IPS DF 19.7 (cell line): ENCODE data around the gene RBM4B.
"Not testable (repeated sequence)": the region's sequence is repeated elsewhere in the genome, so short reads cannot be mapped to it uniquely, and the experiment has no call there.

Source experiments
- DNase-seq: peaks from one replicate; pipeline ENCODE4 v3.0.0-alpha.2; 2013; ENCODE audit warnings: low read depth, low spot score

The RBM4B gene, protein sequence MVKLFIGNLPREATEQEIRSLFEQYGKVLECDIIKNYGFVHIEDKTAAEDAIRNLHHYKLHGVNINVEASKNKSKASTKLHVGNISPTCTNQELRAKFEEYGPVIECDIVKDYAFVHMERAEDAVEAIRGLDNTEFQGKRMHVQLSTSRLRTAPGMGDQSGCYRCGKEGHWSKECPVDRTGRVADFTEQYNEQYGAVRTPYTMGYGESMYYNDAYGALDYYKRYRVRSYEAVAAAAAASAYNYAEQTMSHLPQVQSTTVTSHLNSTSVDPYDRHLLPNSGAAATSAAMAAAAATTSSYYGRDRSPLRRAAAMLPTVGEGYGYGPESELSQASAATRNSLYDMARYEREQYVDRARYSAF

DNA sequence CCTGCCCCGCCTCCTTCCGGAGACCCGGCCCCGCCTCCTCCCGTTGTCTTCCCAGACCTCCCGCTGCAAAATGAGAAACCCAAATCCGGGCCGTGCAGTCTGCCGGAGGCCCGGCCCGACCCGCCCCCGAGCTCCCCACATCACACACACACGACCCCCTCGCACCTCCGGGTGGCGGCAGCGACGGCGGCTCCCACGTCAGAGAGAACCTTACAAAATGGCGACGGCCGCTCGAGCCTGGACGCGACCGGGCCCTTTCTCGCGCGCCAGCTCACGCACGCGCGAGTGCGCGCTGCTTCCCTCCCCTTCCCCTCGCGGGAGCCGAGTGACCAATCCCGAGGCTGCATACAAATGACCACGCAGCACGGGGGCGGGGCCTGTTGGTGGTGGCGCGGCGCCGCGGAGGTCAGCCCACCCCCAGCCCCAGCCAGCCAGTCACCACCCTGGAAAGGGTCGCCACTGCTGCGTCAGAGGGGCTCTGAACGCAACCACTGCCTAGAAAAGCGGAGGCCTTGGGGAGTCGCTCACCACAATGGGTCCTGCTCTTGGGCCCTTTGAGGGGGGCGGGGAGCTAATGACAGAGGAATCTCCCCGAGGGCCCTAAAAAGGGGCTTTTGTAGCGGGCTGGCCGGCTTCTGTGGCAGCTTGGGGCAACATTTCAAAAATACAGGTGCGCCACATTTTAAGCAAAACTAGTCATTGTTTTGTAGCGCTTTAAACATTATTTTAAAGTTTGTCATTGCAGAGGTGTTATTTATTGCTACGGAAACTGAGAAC is at the start of gene RBM4B:
Gene RBM4B (minus strand): TSS at position 289 of the 777 bp plus-strand sequence. CDS start 808 bp downstream, outside the sequence.
- peak; percentile 82 for DNase-seq

DNA sequence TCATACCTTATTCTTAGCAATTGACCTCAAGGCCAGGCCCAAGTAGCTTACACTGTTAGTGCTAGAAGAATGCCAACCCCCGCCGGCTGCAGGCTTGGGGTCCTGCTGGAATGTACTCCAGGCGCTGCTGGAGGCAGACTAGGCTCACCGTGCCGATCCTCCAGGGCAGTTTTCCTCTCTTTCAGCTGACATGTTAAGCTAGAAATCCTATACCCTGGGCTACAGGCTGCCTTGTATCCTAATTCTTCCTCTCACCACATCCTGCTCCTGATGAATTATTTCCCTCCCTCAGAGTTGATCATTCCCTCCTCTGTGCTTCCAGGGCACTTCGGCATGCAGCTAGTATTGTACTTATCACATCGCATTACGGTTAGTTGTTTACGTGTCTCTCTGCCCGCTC is 48.0 kb upstream of the RBM4B start:
- no peak for DNase-seq

DNA sequence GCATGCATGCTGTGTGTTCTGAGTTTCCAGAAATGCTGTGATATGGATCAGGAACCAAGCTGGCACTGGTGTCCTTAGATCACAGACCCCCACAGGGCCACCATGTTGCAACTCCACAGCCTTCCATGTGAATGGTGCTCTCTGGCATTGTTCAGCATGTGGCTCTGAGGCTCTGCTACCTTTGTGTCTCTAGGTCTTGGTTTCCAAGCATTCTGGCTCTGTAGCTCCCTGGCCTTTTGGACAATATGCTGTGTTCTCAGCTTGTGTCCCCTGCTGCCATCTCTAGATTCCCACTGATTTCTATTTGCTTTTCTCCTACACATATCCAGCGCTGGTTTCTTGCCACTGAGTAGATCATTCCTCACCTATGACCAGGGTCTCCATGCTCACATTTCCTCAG is 47.4 kb upstream of the RBM4B start:
- no peak for DNase-seq

DNA sequence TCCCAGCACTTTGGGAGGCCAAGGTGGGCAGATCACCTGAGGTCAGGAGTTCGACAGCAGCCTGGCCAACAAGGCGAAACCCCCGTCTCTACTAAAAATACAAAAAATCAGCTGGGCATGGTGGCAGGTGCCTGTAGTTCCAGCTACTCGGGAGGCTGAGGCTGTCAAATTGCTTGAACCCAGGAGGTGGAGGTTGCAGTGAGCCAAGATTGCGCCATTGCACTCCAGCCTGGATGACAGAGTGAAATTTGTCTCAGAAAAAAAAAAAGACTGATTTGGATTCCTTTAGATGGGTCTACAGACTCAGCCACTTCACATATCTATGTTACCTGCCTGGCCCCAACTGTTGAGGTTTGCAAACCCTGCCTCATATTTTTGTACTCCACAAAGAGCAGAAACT is 46.5 kb upstream of the RBM4B start:
- DNase-seq = not testable (repeated sequence)

DNA sequence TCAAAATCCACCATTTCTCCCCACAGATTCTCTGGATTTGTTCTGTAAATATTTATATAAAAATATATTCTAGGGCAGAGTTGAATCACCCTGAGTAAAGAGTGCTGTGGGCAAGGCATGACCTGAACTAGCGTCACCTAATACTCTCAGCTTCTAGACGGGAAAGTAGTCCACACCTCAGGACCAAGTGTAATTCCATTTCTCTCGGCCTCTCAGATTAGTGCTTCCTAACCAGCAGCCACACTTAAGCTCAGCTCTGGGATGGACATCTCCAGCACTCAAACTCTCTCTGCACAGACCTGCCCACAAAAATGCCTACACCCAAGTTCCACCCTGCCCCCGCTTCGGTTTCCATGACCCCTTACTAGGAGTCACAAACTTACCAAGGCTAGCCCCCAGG is 46.0 kb upstream of the RBM4B start:
- DNase-seq = no peak

DNA sequence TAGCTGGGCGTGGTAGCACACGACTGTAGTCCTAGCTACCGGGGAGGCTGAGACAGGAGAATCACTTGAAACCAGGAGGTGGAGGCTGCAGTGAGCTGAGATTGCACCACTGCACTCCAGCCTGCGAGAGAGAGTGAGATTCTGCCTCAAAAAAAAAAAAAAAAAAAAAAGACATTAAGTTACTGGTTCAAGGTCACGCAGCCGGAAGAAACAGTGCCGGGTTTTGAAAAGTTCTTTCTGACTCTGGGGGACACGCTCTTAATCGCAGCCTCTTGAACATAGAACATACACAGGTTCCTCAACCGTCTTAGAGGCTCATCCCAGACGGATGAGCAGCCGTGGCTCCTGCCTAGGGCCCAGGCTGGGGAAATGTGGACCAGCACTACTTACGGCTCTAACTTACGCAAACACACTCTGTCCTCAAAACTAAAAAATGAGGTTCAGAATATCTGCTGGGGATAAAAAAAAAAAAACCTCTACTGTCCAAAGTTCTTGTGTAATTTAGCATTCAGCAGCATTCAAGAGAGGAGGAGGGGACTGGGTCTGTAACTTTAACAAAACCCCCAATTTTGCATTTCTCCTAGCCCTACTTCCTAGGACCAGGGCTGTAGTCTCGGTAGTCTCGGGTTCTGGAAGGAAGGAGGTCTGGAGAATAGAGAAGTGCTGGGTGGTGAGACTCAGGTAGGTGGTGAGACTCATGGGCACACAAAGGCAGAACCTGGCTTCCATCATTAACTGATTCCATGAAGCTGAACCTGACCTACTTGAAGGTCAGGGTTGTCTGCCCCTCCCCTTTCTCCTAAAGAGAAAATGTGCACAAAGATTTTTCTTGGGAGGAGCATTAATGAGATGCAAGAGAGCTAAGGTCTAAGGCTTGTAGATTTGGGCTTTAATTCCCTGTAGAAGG is 45.3 kb upstream of the RBM4B start:
- DNase-seq = no peak

DNA sequence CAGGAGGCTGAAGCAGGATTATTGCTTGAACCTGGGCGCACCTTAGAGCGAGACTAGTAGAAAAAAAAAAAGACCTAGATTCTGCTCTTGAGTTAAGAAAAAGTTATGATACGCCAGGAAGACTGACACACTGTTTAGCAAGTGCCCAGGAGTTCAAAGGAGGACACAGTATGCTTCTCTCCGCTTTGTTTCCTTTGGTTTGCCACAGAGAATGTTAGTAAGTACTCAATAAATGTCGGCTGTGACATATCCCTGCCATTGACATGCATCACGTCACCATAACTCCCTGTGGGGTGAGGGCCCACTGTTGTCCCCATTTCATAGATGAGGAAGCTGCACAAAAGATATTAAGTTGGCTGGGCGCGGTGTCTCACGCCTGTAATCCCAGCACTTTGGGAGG is 44.3 kb upstream of the RBM4B start:
- no peak for DNase-seq

DNA sequence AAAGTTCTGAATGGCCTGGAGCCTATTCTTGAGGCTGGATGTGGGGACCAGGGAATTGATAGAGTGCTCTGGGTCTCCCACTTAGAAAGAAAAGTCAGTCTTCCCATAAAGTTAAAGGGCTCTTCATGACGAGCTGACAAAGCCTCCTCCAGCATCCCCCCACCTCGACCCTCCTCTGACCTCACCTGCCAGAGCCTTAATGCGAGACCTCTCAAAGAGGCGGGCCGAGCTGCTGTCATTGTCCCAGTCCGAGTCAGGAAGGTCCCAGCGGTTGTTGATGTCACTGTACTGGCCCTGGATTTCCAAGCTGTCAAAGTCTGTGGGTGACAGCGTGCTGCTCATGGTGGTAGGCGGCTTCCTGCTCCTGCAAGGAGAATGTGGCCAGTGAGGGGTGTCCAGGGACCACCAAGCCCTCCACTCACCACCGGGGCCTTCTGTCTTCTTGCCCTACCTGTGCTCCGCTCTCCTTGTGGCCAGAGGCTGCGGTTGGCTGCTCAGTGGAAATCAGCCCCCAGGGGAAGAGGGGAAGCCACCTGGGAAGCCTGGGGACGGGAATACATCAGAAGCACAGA is 43.3 kb upstream of the RBM4B start:
- DNase-seq = no peak

DNA sequence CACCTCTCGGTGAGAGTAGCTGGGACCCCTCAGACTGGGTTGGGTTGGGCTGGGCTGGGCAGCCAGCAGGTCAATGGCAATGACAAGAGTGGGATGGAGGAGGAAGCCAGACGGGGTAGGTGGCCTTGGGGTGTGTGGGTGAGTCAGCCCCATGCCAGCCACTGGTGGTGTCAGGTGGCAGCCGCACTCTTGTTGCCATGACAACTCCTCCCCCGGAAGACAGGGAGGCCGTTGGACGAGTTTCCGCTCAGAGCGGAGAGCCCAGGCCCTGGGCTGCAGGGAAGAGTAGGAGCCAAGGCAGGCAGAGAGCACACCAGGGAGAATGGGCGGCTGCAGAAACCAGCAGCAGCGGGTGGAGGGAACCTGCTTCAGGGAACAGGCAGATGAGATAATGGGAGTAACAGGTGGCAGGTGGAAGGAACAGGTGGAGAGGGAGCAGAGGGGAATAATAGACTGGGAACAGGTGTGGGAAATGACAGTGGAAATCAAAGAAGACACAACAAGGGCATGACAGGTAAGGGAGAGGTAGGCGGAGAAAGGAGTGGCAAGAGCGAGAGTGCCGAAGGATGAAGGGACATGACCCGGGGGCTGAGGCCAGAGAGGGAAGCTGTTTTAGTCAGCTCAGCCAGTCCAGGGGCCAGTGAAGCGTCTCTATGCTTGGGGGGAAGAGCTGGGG is 42.7 kb upstream of the RBM4B start:
- DNase-seq = peak; percentile 87

DNA sequence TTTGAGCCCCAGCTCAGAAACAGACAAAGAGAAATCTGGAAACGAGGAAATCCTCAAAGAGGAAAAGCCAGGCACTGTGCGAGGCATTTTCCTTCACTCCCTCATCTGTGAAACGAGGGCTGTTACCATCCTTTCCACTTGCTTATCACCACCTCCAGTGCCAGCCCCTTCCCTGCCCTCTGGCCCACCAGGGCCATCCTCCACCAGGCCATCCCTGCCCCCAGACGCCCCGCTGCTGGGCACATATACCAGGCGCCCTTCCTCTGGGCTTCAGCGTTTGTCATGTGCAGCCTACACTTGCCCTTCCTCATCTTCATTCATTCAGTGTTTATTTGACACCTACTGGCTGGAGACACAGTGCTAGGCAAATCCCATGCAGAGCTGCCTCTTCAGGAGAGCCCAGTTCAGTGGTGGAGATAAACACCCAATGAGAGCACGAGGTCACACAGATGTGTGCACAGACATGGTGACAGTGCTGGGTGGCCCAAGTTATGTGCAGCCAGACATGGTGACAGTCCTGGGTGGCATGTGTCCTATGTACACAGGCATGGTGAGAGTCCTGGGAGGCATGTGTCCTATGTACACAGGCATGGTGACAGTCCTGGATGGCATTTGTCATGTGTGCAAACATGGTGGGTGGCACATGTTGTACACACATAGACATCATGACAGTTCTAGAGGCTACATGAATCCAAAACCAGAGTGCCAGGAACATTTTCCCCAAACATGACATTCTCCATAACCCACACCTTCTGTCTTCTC is 41.6 kb upstream of the RBM4B start:
- no peak for DNase-seq

DNA sequence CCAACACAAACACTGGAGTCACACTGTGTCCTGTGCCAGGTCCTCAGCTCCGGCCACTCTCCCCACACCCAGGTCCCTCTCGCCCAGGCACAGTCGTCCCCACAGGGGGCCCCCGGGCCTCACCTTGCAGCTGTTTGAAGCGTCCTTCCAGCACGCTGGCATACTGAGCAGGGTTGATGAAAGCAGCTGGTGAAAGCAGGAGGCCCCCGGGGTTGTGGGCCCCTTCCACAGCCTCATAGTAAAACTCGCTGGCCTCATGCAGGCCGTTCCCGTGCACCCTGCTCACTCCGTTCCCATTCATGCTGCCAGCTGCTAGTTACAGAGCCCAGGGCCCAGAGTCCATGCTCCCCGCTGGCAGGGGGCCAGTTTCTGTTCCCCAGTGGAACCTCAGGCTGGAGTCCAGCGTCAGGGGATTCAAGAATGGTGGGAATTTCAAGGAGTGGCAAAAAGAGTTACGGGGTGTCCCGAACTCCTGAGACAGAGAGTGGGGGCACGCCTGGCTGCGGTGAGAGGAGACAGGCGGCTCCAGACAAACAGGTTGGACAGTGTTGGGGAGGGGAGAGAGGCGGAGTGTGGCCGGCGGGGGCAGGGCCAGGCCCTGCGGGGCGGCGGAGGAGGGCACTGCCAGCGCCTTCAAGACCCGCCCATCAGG is 40.8 kb upstream of the RBM4B start:
- DNase-seq = no peak

DNA sequence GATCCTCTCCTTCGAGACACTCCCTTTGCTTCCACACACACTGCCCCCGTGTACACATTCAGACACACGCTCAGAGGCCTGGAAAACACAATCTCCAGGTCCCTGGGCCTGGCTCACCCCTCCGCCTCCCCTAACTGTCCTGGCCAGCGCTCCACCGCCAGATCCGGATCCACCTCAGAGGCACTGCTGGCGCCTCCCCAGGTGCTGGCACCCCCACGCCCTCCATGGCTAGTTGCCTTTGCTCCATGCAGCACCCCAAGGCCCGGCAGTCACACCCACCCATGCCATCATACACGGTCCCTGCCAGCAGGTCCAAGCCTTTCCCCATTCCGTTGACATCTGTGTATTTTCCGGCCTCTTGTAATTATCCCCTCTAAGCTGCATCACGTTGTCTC is 40.2 kb upstream of the RBM4B start:
- no peak for DNase-seq

DNA sequence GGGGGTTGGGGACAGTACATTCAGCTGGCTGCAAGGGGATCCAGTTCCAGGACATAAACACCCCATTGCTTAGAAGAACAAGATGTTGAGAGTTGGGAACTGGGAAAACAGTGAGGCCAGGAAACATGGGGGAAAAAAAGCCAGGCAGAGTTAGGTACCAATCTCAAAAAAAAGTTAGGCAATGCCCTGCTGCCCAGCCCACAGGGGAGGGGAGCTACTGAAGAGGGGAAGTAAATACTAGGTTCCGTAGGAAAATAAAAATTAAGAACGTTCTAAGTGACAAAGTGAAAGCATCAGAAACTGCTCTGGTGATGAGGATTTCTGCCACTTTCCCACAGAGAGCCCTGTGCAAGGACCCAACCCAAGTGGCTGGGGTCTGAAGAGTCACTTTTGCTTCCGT is 39.3 kb upstream of the RBM4B start:
- DNase-seq = no peak

DNA sequence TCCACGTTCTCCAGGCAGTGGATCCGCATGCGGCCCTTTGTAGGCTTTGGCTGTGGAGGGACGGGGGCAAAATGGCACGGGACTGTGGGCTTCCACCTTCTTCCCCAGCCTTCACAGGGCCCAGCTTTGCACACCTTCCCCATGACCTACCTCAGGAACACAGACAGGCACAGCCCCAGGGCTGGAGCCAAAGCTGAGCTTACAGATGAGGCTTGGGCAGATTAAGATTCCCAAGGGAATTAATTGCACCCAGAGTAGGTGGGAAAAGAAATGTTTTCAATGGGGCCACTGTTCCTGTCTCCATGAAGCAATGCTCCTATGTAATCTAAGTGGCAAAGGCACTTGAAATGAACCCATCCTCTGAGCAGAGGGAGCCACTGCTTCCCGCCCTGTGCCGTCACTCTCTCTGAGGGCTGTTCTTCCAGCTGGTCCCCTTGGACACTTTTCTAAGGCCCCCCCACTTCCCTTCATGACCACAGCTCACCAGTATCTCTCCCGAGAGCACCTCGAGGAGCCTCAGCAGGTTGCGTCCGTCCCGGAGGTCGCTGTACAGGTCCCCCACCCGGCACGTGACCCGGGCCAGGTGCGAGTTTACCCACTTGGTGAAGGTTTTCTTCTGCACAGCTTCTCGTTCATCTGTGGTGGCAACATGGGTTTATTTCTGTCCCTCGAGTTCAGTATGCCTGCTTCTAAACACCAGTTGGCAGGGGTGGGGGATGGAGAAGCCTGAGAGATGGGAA is 37.8 kb upstream of the RBM4B start:
- DNase-seq = no peak

DNA sequence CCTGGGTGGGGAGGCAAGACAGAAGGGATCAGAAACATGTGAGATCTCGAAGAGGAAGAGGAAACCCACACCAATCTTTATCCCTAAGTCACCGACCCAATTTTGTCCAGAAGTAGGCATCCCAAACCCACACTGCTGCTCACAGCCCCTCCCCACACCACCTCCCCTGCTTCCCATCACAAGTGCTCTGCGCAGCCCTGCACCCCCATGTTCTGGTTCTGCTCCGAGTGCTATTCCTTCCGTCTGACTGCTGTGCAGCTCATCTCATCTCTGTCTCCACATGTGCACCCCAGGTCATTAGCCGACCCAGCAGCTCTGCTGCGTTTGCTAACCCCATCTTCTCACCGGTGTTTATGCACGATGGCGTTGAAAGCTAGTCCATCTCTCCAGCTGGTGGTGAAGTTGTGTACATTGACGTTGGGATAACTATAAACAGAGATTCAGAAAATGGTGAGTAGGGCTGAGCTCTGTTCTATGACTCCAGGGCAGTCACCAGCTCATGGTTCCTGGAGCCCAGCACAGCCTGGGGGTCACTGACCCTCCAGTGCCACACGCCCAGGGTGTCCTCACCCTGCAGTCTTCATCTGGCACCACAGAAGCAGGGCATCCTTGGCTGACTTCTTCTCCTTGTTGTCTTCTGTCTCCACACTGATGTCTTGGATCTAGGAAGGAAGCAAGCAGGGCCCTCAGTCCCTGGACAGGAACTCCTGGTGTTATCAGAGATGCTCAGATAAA is 36.2 kb upstream of the RBM4B start:
- no peak for DNase-seq

DNA sequence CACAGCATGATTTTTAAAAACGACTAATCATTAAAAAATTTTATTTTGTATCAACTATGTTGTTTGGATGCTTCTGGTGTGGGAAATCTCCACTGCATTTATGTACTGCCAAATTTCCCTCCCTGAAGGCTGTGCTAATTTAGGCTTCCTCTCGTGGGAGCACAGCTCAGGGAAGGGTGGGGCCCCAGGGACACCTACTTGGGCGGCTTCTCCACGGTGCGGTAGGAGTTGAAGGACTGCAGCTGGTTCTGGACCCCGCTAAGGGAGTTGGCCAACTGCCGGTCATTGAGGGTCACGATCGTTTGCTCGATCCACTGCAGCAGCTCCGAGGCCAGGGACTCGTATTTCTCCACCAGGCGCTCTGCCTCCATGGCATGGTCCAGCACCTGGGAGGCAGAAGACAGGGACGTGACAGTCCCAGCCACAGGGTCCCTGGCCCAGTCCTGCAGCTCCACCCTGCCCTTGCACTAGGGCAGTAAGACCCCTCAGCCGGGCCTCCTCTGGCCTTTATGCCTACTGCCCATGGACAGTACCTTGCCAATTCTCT is 32.8 kb upstream of the RBM4B start:
- no peak for DNase-seq

DNA sequence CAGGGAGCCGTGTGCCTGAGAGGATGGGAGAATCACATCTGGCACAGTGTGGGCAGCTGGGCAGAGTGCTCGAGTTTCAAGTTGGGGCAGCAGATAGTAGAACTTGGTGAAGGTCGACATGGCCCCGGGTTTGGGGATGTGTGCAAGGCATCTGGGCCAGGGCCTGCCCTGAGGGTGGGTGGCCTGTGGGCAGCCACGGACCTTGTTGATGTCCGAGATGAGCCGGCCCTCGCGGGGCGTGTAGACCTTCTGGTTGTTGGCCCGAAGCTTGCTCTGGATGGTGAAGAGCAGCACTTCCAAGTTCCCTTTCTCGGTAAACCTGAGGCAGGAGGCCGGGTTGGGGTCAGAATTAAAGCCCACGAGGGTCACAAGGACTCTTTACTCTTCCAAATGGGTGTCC is 31.0 kb upstream of the RBM4B start:
- DNase-seq = no peak

DNA sequence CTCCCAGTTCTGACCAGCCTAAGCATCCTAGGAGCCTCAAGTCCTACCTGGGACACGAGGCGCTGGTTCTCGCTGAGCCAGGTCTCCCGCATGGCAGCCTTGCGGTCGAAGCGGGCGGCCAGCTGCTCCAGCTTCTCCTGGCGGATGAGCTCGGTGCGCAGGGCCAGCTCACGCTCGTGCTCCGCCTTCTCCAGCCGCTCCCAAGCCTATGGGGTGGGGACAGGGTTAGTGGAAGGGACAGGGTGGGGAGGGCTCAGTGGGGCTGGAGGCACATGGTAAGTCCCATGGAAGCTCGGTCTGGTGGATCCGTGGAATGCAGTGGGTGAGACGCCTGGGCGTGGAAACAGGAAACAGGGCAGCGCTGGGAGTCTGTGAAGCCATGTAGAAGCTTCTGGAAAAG is 30.4 kb upstream of the RBM4B start:
- no peak for DNase-seq
